Measurements from ENCODE around the gene MECR.
"Not testable (repeated sequence)": the region's sequence is repeated elsewhere in the genome, so short reads cannot be mapped to it uniquely, and the experiment has no call there.

The MECR gene

GRCh38 chr1:29166291-29166878, 64.3 kb downstream of the MECR start:
- DNase-seq, result no peak

DNA sequence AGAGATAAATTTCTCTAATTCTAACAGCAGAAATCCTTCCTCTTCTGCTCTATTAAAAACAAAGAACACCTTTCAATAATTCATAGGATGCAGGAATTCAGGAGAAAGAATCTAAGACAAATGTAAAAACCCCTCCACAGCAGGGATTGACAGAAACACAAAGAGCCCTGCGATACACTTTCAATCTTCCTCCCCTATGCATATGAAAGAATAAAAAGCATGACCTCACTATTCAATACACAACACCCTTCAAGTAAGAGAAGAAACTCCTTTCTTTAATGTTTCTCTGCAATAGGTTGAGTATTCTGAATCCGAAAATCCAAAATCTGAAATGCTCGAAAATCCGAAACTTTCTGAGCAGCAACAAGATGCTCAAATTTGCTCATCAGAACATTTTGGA, 66.1 kb downstream of the MECR start:
- no peak for DNase-seq

DNA sequence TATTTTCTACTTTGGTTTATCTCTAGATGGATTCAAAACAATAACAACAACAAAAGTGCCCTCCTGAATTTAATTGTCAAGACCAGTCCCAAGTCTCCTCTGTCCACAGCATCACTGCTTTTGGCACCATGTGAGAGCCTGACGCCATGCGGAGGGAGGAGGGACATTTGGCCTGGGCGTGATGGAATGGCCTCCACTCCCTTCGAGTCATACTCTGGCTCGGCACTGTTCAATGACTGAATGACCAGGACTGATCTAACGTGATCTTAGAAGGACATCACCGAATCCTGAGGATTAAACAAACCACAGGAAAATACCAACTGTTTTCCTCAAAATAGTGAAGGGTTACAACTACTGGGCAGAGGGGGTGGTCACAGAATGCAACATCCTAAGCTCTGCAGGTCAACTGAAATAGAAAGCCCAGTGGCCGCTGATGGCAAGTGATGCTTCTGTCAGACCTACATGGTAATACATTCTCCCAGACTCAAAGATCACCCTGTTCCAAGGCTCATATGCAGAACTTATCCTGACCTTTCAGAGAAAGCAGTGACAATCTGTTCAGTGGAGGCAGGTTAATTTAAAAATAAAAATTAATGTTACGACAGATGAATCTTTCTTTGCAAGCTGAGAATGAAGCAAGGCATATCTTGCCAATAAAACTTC, 68.1 kb downstream of the MECR start:
- no peak for DNase-seq

DNA sequence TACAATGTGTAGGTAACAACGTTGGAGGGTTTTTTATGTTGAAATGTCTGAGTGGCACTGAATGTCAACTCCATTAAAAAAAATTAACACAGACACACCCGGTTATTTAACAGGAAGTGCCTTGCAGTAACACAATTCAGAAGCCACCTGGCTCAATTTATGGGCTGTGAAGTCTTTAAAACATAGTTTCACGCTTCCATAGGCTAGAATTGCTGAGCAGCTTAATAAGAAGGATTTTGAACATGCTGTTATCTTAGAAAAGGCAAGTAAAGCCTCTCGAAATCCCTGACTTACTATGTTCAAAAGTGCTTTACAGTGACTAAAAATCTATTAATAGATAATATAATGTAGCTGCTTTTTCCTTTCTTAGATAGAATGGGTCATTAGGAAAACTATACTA, 68.7 kb downstream of the MECR start:
- no peak for DNase-seq

- no peak for DNase-seq
Observed at GRCh38 chr1:29159773-29160172, 71.0 kb downstream of the MECR start.

GRCh38 chr1:29157269-29157601, 73.5 kb downstream of the MECR start:
- no peak for DNase-seq

DNA sequence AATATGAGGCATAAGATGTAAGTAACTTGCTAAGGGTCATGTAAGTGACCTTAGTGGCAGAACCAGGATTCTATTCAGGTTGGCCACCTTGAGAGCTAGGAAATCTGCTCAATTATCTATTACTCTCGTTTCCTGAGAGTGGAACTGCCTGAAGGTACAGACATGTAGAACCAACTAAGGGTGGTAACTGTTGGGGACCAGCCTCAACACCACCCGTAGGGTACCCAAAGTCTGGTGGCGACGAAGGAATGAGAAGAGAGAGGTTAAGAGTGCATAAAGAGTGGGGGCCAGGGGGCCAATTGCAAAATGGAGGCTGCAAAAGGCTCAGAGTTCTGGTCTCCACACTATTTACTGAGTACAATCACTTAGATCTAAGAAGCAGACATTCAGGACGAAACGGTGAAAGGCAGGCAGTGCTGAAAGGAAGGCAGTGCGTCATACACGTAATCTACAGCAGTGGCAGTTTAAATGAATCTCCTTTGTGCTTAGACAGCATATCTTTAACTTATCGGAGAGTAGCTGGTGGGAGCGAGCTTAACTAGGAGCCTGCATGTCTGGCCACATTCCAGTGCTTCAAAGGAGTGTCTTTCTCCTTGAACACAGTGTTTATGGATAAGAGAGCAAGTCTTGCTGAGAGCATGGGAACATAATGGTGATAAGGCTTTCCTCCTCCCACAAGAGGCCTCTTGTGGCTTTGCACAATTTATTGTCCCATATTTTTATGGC, 74.0 kb downstream of the MECR start:
- no peak for DNase-seq

DNA sequence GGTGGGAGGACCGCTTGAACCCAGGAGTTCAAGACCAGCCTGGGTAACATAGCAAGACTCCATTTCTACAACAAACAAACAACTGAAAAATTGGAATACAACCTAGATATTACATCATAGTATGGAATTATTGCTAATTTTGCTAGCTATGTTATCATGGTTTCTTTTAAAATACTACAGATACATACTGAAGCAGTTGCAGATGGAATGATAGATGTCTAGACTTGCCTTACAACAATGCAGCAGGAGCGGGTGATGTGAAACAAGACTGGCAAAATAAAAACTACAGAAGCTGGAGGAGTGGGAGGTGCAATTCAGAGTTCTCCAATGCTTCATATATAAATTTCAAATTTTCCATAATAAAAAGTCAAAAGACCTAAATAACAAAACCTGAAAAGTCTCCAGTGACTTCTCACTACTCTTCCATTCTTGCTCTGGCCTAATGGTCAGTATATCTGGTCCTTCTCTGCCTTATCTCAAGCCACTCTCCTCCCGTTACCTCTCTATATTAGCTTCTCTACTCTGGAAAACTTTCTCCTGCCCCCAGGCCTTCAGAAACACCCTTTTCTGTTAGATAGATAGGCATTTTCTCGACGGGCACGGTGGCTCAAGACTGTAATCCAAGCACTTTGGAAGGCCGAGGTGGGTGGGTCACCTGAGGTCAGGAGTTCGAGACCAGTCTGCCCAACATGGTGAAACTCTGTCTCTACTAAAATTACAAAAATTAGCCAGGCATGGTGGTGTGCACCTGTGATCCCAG, 78.5 kb downstream of the MECR start:
- DNase-seq, result no peak

- not testable (repeated sequence) for DNase-seq
Observed at GRCh38 chr1:29150346-29150745, 80.4 kb downstream of the MECR start.

GRCh38 chr1:29148656-29149491, 81.9 kb downstream of the MECR start:
- no peak for DNase-seq

DNA sequence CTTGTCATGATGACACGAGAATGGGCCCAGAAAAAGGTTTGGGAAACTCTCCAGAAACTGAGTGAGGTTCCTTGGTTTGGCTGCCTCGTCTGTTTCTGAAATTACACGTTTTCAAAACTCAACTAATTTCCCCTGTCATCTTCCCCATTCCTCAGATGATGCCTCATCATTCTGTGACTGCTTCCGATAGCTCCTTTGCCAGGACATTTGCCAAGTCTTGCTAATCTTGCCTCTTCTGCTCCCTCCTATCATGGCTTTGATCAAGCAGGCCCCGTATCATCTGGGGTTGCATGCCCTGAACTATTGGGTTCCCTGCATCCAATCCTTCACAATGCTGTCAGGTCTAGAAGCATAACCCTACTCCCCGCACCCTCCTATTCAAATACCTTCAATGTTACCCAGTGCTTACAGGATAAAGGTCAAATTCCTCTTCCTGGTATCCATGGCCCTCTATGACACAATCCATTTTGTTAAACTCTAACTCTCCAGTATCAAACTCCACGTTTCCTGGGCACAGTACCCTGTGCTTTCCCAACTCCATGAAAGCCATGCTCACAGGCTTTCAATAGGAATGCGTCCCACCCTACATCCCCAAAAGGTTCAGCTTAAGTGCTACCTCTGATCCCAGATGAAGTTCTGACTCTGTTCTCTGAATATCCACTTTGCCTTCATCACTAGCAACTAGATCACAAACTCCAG, 84.8 kb downstream of the MECR start:
- DNase-seq, result no peak

DNA sequence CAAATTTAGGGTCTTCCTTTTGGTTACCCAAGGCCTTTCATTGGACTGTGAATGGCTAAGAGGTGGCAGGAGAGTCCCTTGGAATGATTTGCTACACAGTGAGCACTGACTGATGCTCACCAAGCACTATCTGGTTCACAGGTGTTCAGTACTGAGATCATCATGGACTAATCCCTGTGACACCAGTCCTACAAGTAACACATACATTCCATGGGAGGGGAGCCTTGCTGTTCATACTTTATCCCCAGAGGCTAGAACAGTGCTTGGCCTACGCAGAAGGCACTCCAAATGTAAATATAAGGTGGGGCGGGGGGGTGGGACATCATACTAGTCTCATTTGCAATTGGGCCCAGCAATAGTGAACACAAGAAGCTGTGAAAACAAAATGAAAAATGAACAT, 86.6 kb downstream of the MECR start:
- no peak for DNase-seq

DNA sequence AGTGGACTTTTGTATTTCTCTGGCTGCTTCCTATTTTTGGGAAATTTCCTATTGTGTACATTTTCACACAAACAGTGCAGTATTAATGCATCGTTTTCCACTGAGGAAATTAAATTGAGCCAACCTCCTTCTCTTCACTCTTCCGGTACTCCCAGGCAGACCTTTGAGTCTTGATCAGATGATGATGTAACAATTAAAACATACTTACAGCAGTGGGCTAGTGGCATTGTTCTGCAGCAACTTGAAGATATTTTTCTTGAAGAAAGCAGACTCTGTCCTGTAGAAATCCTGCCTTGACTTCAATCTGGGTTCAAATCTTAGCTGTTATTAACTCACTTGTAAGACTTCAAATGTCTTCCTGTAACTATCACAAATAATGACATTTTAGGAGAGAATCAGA, 88.0 kb downstream of the MECR start:
- no peak for DNase-seq

Data from NCI-H1930 (cell line).